Panc1 (cell line): Measurements from ENCODE around the gene ABCC3.

Source experiments
- CTCF ChIP-seq: fragments of 450-650 bp; IDR thresholded peaks from 2 replicates; pipeline ENCODE4 v1.5.1; 2017; ENCODE audit warnings: mild to moderate bottlenecking
- POLR2AphosphoS5 ChIP-seq: IDR thresholded peaks from 2 replicates; pipeline ENCODE4 v1.6.1; 2012; ENCODE audit warnings: mild to moderate bottlenecking, low read depth, low read length, moderate library complexity
- SIN3A ChIP-seq: IDR thresholded peaks from 2 replicates; pipeline ENCODE4 v1.6.1; 2012; ENCODE audit warnings: low read depth, mild to moderate bottlenecking, low read length, moderate library complexity, borderline replicate concordance; ENCODE audit not compliant: insufficient read depth
- TF ChIP-seq, protein P1 (sequence below), 2 experiments: IDR thresholded peaks; 2 replicates each; pipeline ENCODE4 v1.6.1; 2011 to 2012; ENCODE audit warnings: low read depth in 2 of 2, control low read depth in 1 of 2, low read length in 1 of 2, mild to moderate bottlenecking in 1 of 2, moderate library complexity in 1 of 2; ENCODE audit not compliant: insufficient read depth in 1 of 2

DNA sequence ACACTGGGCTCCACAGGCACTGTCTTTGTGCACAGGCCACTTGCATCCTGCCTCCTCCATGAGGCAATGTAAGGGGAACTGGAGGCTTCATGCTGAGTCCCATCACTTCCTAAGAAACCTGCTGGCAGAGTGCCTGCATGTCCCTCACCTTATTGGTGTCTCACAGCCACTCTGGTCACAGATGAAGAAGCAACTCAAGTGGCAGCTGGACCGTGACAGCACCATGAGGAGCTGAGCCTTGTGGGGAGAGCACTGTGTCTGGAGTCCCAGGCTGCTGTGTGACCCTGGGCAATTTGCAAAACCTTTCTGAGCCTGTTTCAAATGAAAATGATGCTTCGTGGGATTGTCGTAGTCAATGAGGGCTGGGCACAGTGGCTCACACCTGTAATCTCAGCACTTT is 53.6 kb downstream of the ABCC3 start:
- TF ChIP-seq CTCF (no peak), POLR2AphosphoS5 (no peak), SIN3A (no peak)
- TF ChIP-seq, protein P1, sequence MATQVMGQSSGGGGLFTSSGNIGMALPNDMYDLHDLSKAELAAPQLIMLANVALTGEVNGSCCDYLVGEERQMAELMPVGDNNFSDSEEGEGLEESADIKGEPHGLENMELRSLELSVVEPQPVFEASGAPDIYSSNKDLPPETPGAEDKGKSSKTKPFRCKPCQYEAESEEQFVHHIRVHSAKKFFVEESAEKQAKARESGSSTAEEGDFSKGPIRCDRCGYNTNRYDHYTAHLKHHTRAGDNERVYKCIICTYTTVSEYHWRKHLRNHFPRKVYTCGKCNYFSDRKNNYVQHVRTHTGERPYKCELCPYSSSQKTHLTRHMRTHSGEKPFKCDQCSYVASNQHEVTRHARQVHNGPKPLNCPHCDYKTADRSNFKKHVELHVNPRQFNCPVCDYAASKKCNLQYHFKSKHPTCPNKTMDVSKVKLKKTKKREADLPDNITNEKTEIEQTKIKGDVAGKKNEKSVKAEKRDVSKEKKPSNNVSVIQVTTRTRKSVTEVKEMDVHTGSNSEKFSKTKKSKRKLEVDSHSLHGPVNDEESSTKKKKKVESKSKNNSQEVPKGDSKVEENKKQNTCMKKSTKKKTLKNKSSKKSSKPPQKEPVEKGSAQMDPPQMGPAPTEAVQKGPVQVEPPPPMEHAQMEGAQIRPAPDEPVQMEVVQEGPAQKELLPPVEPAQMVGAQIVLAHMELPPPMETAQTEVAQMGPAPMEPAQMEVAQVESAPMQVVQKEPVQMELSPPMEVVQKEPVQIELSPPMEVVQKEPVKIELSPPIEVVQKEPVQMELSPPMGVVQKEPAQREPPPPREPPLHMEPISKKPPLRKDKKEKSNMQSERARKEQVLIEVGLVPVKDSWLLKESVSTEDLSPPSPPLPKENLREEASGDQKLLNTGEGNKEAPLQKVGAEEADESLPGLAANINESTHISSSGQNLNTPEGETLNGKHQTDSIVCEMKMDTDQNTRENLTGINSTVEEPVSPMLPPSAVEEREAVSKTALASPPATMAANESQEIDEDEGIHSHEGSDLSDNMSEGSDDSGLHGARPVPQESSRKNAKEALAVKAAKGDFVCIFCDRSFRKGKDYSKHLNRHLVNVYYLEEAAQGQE (IDR thresholded peaks at IDR 0.05; ENCODE audit: insufficient read depth in 1 of 2, low read depth in 2 of 2, low read length in 1 of 2) = no peak
